DMS 273 treated with DMSO at 0.1 percent for 48 hours (cell line): ENCODE results near the gene TACR2.
A peak's percentile ranks its signal among the peaks of the same experiment; 100 is the strongest.

ENCODE experiments used
- DNase-seq: peaks from one replicate; lab custom pipeline; 2025; lab: John Stamatoyannopoulos, UW

TACR2 gene

DNA sequence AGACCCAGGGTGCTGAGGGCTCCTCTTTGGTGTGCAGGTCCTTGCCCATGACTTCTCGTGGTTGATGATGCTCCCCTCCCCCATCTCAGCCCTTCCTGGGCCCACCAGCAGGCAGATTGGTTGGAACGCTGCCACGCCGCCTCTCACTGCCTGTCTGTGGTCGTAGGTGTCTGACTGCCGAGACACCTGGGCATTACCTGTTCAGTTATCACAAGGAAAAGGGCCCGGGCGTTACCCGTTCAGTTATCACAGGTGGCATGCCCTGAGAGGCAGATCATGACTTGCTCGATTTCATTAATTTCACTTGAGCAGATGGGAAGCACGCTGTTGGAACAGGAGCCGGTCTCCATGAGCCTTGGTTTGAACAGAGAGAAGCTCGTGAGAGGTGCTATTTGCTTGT lies 42.5 kb downstream of the TACR2 start:
- peak; percentile 55 for DNase-seq

DNA sequence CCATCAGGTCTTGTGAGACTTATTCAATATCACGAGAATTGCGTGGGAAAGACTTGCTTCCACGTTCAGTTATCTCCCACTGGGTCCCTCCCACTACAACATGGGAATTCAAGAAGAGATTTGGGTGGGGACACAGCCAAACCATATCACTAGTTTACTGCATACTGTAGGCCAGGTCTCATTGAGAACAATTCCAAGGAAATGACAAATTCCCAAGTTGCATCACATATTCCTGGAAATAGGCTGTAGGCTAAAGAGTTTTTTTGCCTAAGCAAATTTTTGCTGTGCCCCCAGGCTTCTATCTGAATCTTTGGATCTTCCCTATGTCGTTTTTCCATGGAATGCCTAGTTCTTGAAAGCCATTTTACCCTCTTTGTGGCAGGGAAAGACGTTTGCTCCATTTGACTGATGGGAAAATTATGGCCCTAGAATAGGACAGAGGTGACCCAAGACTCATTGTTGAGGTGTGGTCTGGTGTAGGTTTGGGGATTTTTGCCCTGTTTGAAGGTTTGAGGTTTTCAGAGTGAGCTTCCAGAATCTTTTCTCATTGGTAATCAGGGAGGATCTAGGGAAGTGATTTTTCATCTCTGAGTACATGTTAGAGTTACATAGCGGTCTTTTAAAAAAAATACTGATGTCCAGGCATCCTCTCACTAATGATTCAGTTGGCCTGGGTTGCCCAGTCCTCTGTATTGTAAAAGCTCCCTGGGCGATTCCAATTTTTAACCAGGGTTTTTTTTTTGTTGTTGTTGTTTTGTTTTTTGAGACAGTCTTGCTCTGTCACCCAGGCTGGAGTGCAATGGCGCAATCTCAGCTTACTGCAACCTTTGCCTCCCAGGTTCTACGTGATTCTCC lies 44.4 kb downstream of the TACR2 start:
- no peak for DNase-seq

DNA sequence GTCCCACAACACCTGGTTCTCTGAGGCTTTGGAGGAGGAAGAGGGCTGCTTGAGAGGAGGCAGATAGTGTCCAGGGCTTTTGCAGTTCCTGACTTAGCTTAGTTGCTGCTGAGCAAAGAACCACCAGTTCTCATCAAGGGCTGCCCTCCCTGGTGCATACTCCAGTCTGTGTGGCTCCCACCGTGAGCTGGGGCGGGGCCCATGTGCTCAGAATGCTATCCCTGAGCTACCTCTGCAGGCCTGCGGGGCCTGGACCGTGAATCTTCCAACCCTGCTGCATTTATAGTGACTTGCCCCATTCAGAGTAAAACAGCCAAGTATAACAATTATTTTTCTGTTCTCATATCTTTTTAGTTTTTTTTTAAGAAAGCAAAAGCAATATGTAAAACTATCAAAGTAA lies 49.2 kb downstream of the TACR2 start:
- no peak for DNase-seq

DNA sequence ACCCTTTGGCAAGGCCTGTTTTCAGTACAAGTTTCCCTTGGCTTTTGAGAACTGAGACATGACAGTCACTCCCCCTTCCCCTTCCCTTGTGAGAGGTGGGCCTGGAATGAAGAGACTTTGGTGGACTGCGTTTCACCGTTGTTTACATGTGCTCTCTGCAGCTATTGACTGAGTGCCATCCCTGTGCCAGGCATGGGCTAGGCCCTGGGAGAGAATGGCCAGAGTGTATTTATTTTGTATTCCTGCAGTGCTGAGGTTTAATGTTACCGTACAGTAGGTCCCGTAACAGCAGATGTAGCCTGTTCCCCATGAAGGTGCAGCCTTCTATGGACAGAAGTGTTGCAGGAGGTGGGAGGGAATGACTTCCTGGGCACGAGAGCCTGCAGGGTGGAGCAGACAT lies 50.0 kb downstream of the TACR2 start:
- DNase-seq: no peak

DNA sequence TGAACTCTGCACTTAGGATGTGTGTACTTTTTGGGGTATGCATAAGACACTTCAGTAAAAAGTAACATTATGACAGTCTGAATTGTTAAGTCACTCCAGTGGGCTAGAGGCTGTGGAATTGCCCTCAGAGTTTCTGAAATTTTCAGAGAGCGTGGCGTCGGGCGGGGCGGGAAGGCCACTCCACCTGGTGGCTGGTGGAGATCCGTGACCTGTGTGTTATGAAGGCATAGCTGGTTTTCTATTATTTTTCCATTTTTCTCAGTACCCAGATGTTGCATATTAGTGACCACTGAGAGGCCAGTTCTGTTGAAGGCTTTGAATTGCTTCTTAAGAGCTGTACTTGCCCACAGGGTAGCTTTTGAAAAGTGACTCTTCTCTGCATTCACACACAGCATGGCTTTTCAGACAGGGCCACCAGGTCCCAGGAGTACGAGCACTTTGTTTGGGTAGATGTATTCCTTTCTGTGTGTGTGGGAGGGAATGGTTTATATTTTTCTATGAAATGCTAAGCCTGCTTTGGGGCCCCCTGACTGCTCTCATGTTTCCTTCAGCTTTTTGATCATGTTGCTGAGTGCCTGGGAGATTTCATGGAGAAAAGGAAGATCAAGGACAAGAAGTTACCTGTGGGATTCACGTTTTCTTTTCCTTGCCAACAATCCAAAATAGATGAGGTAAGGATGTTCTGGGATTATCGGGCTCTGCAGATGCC lies 52.3 kb downstream of the TACR2 start:
- DNase-seq: no peak

DNA sequence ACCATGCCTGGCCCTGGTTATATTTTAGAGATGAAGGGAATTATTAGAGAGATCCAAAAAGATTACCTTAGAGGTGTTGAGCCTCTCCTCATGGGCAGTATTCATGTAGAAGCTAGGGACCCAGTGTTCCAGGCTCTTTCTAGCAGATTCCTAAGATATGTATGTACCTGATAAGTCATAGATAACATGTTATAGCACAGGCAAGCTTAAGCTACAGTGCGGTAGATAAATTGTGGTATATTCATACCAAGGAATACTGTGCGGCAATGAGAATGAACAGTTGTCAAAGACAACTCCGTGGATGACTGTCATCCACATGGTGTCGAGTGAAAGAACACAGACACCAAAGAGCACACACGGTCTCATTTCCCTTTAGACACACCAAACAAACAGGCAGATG lies 53.1 kb downstream of the TACR2 start:
- no peak for DNase-seq

DNA sequence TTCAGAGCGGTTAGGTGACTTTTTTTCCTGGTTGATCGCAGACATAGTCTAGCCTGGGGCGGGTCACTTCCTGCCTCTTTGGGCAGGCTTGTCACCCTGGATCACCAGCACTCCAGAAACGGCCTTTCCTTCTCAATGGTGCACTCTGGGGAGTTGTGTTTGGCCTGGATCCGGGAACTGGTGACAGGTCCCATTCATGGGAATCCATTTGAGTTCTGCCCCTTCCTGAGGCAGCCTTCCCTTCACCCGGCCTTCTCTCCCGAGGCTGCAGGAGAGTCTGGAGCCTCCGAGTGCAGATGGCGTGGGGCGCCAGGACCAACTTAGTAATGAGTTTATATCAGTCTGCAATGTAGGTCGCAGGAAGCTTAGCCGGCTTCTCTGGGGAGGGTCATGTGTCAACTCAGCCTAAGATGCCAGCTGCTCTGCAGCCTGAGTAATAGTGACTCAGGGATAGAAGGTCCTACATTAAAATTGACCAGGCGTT lies 54.2 kb downstream of the TACR2 start:
- peak; percentile 84 for DNase-seq

DNA sequence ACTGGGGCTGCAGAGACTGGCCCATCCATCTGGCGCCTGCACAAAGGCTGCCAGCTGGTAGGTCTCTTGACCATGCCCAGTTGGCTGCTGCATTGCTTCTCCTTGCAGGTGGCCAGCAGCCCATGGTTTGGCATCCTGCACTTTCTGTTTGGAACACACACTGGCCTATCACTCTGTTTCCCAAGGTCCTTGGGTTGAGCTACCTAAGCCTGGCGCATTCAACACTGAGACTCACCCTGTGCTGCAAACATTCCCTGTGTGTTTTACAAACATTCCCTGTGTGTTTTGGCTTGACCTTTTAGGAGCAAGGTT lies 55.5 kb downstream of the TACR2 start:
- peak; percentile 58 for DNase-seq

DNA sequence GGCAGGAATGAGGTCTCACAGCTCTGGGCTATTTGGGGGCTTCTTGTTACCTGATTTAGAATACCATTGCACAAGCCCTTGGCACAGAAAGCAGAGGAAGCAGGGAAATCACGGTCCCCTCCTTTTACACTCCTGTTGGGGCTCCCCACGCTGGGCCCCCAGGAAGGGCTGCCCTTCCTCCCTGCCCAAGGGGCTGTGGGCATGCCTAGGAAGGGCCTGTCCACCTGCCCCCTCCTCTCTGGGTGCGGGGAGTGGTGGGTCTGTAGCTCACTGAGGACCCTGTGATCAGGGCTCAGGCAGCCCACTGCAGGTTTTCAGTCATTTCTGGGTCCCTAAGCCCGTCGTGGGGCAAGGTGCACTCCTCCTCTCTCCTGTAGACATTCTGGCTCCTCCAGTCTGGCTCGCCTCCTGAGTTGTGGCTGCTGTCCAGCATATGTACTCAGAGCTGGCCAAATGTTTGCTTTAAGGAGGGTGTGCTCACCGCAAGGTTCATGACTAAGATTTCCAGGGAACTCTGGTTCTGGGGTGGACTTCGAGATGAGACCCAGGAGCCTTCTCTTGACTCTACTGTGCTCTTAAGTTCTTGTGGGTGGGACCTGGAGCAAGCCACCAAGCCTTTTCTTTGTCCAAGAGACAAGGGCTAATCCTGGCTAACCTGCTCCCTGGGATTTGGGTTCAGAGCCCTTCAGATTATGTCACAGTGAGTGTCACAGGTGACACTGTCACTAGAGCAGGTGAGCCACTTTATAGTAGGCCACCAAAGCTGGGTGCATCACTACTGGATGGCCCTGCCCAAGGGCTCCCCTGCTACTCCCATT lies 56.0 kb downstream of the TACR2 start:
- peak; percentile 27 for DNase-seq

DNA sequence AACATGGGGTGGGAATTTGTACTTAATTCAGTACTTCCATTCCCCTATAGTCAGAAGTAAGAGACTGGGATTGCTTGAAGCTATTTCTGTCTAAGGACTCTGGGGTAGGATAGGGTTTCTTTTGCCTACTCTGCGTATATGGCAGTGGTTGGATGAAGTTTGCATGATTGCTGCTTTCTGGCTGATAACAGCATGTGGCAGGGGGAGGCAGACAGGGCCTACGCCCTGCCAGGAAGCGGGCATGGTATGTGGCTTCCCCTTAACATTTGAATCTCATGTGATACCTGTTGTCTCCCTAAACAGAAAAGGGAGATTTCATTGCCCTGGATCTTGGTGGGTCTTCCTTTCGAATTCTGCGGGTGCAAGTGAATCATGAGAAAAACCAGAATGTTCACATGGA lies 57.1 kb downstream of the TACR2 start:
- peak; percentile 34 for DNase-seq

DNA sequence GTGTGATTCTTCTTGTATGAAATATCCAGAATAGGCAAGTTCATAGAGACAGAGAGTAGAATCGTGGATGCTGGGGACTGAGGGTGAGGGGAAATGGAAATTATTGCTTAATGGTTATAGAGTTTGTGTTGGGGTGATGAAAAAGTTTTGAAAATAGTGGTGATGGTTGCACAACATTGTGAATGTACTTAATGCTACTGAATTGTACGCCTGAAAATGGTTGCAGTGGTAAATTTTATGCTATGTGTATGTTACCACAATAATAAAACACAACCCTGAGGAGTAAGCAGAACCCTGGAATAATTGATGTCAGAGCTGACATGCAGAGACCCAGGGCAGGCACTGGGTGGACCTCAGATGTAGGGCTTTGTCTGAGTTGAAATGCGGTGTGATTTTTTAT lies 57.6 kb downstream of the TACR2 start:
- DNase-seq: no peak

DNA sequence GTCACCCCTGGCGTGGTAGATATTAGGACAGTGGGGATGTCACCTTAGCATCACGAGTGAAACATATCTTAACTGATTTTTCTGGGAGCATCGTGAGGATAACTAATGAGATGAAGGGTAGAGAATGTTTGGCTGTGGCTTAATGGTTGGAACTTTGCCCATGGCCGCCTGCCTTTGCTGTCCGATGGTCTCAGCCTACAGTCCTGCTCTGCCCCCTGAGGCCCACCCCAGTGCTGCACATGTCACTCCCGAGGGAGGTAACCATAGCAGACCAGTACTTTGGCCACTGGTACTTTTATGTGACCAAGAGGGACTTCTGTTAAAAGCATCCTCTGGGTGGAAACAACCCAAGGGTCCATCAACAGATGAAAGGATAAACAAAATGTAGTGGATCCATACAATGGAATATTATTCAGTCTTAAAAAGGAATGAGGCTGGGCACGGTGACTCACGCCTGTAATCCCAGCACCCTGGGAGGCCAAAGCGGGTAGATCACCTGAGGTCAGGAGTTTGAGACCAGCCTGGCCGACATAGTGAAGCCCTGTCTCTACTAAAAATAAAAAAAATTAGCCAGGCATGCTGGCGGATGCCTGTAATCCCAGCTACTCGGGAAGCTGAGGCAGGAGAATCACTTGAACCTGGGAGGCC lies 58.4 kb downstream of the TACR2 start:
- no peak for DNase-seq

DNA sequence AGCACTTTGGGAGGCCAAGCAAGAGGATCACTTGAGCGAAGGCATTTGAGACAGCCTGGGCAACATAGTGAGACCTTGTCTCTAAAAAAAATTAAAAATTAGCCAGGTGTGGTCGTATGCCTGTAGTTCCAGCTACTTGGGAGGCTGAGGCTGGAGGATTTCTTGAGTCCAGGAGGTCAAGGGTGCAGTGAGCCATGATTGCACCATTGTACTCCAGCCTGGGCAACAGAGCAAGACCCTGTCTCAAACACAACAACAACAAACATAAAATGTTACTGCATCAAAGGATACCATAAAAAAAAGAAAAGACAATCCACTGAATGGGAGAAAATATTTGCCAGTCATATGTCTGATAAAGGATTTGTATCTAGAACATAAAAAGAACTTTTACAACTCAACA lies 60.5 kb downstream of the TACR2 start:
- no peak for DNase-seq

DNA sequence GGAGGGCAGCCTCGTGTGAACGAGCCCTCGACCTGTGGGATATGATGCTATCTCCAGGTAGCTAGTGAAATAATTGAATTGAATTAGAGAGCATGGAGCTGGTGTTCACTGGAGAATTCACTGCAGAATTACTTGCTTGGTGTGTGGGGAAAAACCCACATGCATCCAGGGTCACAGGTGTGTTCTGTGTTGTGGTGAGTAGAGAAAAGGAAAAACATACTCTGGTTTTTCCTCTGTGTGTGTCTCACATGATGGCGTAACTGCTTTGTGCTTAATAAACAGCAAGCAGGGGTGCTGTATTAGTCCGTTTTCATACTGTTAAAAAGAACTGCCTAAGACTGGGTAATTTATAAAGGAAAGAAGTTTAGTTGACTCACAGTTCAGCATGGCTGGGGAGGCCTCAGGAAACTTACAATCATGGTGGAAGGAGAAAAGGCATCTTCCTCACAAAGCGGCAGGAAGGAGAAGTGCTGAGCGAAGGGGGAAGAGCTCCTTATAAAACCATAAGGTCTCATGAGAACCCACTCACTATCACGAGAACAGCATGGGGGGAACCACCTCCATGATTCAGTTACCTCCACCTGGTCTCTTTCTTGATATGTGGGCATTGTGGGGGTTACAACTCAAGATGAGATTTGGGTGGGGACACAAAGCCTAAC lies 62.6 kb downstream of the TACR2 start:
- DNase-seq: no peak
